Kidney capillary endothelial cell (primary cell): Measurements from ENCODE around the gene ARHGAP24.

Source experiments
- DNase-seq: peaks from one replicate; pipeline ENCODE4 v3.0.0-alpha.2; 2018; ENCODE audit warnings: low spot score

The ARHGAP24 gene

GRCh38 chr4:85778632-85779131 is 303.7 kb downstream of the ARHGAP24 start:
- peak; percentile 69 for DNase-seq

GRCh38 chr4:85779165-85779564 is 304.2 kb downstream of the ARHGAP24 start:
- peak; percentile 65 for DNase-seq

DNA sequence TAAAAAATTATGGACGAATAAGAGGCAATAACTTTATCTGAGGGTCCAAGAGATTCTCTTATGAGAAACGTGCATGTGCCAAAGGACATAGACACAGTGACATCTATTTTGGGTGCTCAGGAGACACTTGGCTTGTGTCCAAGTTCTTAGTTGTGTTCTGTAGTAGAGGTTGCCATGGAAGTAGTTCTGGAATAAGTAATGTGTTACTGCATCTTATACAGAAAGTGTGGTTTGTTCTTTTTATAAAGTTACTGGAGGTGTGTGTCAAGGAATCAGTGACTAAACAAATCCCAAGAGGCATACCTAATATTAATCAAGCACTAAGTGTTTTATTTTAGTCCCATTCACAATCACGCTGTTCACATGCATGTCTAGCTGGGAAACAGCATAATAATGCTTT is 305.7 kb downstream of the ARHGAP24 start:
- peak; percentile 79 for DNase-seq

DNA sequence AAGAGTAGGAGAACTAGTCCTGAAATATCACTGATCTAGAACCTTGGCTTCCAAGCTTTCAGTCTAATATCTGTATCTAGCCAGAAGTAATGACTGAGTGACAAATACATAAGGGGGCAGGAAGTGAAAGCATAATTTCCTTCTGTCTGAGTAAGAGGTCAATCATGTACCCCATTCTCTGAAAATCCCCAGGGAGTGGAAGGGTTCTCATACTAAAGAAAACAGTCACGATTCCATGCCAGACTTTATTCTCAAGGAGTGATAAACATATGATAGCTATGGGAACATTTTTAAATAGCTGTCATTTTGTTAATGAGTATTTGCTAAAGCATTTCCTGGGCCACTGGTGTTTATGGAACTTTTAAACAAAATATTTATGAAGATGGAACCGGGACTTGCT is 308.5 kb downstream of the ARHGAP24 start:
- peak; percentile 99 for DNase-seq

- DNase-seq = peak; percentile 26
These were observed 308.9 kb downstream of the ARHGAP24 start for GRCh38 chr4:85783900-85784299.

DNA sequence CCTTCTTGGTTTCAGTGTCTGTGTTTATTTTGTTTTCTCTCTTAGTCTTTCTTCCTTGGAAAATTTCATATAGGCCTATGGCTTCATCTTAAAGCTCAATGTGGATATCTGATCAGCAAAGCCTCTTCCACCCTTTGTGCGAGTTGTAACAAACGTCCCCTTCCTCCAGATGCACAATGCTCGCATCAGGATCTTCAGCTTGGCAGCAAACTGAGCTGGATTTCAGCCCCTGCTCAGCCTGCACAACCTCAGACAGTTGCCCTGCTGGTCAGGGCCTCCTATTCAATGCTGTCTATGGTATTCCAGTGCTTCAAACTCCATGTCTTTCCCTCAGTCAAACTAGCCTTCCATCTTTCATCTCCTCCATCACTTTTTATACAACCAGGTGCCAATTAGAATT is 309.4 kb downstream of the ARHGAP24 start:
- DNase-seq = no peak

- no peak for DNase-seq
These were observed 310.0 kb downstream of the ARHGAP24 start for GRCh38 chr4:85784947-85785346.

GRCh38 chr4:85787133-85787532 is 312.2 kb downstream of the ARHGAP24 start:
- peak; percentile 28 for DNase-seq

GRCh38 chr4:85788604-85789003 is 313.7 kb downstream of the ARHGAP24 start:
- DNase-seq = no peak

DNA sequence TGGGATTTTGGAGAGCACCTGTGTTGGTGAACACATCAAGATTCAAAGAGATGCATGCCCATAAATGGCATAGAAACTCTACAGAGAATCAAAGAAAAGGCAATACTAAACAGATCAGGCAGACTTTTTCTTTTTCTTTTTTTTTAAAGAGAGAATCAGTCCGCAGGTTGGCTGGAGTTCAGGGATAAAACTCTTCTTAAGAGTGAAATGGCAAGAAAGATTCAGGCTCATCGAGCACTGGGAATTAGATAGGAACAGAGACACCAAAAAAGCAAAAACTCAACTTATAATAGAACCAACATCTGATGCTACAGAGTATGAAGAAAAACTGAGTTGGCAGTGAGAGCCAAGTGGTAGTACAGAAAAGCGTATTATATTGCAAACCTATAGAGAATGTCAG is 314.3 kb downstream of the ARHGAP24 start:
- DNase-seq = no peak

DNA sequence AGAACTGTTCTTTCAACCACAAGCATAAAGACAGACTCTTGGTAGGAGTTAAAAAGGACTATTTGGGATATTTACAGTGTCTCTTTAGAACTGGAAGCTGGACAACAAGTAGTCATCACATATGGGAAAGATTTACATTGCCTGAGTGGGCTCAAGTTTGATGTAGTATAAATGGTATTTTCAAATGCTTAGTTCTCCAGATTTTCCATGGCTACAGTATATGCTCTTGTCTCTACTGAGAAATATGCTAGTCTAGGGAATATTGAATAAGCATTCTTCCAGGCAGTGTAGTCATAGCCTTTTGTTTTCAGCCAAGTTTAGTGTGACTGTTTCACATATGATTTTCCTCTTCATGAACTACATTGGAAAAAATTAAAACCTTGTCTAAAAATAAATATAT is 315.6 kb downstream of the ARHGAP24 start:
- no peak for DNase-seq

- DNase-seq = peak; percentile 39
These were observed 317.7 kb downstream of the ARHGAP24 start for GRCh38 chr4:85792376-85793232.

DNA sequence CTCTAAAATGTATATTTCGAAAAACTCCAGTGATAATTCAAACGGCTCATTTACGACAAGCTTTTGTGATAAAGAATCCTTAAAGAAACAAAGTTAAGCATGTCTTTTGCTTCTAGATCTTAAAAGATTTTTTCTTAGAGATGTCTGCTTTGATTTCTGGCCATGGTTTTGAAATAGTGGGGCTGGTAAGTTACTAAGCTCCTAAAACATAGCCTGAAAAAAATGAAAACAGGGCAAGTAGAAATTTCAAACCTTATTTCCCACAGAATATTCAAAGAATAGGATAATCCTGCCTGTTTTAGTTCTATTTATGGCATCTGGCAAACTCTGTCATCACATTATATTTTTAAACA is 318.3 kb downstream of the ARHGAP24 start:
- DNase-seq = no peak

DNA sequence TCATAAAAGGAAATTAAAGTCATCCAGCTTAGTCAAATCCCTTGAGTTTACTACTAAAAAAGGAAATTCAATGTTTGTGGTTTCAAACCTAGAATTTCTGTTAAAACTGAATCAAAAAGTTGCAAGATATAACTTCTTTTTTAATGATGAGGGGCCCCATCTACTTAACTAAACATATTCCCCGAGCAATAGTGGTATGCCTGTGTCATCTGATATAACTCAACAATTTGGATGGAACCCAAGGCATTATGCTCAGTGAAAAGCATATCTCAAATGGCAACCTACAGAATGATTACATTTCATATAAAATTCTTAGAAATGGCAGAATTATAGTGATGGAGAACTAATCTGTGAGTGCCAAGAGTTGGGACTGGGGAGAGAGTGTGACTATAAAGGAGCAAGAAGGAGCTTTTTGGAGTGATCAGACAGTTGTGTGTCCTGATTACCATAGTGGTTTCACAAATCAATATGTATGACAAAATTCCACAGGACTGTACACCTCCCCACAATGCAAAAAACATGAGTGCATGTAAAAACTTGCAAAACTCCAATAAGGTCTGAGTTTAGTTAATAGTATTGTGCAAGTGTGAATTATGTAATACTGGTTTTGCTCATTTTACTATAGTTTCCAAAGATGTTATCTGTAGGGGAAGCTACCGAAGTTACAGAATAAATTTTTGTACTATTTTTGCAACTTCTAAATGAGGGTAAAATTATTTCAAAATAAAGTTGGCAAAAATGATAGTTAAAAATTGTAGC is 323.2 kb downstream of the ARHGAP24 start:
- no peak for DNase-seq

GRCh38 chr4:85803856-85804255 is 328.9 kb downstream of the ARHGAP24 start:
- DNase-seq = no peak

DNA sequence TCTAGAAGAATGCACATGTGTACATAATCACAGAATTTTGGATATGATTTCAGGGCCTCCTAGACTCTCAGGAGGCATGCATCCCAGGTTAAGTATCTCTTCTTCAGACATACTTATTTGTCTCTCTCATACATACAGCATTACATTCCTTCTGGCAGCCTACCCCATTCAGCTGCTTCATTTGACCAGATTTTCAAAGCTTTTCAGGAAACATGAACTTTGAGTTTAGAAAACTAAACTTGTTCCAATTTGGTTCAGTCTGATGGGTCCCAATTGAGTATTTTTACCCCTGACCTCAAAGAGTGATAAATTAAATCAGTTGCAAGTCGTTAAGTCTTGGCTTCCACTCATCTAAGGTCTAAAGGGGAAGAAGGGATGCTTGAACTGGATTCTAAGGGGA is 330.9 kb downstream of the ARHGAP24 start:
- no peak for DNase-seq

DNA sequence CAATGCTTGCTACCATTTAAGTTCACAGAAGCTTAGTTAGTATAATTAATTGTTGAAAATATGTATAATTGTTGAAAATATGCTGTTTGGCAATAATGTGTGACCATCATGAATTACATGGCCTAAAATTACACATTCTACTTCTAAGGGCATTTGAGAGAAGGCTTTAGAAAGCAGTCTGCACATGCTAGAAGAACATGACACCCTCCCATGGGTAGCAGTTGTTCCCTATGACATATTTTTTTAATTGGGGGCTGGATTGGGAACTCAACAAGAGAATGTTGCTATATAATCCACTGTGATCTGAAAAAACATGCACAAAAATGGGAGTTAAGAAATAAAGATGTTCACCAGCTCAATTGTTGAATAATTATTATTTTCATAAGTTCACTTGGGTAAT is 331.4 kb downstream of the ARHGAP24 start:
- no peak for DNase-seq

DNA sequence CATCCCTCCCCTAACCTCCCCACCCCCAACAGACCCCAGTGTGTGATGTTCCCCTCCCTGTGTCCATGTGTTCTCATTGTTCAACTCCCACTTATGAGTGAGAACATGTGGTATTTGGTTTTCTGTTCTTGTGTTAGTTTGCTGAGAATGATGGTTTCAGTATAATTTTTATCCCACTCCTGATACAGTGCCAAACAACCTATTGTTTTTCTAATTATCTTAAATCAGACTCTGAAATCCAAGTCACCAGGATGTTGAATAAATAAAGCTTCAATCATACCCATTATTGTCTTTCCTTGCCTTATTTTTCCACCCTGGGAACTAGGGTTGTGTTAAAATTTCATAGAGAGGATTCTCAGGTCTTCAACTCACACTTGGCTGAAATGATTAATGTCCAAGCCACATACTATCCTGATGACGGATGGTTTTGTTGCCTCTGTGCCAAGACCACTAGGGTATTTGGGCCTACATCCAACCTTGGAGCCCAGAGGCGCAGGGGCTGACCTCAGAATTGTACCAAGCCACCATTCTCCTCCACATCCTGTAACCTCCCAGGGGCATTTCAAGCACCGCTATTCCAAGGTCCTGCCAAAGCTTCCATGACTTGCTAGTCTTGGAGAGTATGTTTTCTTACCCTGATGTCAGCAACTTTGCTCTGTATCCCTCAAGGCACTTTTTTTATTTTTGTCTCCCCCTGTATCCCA is 332.4 kb downstream of the ARHGAP24 start:
- DNase-seq = peak; percentile 68

DNA sequence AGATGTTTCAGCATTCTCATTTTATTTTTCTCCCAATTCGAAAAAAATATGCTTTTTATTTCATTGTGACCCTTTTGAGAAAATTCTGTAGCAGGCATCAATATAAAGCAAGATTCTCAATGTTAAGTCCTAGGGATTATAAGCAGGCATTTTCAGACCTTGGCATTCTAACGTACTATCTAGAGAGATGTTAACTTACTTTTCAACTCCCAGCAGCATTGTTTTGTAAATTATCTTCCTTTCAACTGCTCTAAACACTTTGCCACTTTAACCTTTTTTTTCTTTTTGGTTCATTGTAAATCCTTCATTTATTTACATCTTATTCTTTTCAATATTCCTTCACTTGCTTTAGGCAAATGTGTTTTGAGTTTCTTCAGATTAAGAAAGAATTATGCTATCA is 333.2 kb downstream of the ARHGAP24 start:
- no peak for DNase-seq

- DNase-seq = no peak
These were observed 333.9 kb downstream of the ARHGAP24 start for GRCh38 chr4:85808864-85809263.

- no peak for DNase-seq
These were observed 337.8 kb downstream of the ARHGAP24 start for GRCh38 chr4:85812776-85813175.

DNA sequence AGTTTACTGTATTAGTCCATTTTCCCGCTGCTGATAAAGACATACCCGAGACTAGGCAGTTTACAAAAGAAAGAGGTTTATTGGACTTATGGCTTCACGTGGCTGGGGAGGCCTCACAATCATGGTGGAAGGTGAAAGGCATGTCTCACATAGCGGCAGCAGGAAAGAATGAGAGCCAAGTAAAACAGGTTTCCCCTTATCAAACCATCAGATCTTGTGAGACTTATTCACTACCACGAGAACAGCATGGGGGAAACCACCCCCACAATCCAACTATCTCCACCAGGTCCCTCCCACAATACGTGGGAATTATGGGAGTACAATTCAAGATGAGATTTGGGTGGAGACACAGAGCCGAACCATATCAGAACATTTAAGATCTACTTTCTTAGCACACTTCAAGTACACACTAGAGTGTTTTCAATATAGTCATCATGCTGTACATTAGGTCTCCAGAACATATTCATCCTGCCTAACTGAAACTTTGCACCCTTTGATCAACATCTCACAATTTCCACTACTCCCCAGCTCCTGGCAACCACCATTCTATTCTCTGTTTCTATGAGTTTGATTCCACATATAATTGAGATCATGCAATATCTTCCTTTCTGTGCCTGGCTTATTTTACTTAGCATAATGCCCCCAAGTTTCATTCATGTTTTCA is 341.0 kb downstream of the ARHGAP24 start:
- no peak for DNase-seq
